Peyer's patch (tissue), 4 donors: ENCODE measurements around the gene MCAT. TPM values are rescaled to one million over a fixed set of nuclear protein-coding genes. Genes with fewer than 3 reads are reported as not detected.

Experiments
- DNase-seq, 3 donors: peaks; one replicate each; pipeline ENCODE4 v3.0.0-alpha.2; 2017 to 2019
- H3K27ac ChIP-seq, 4 donors: fragments of 200-600 bp; sonication (generic); one replicate each; pipeline ENCODE4 v1.5.1; 2016 to 2019
- H3K27me3 ChIP-seq, 2 donors: fragments of 200-600 bp; sonication (generic); one replicate each; pipeline ENCODE4 v1.5.1; 2019
- H3K36me3 ChIP-seq, 3 donors: fragments of 200-600 bp; sonication (generic); one replicate each; pipeline ENCODE4 v1.5.1; 2016 to 2019
- H3K4me1 ChIP-seq, 4 donors: fragments of 200-600 bp; sonication (generic); one replicate each; pipeline ENCODE4 v1.5.1; 2016 to 2019
- H3K4me3 ChIP-seq, 4 donors: fragments of 200-600 bp; sonication (generic); 1 replicate in 3 of 4; 2 replicates in 1 of 4; pipeline ENCODE4 v1.5.1; 2016 to 2019; ENCODE audit warnings: mild to moderate bottlenecking in 1 of 4
- H3K9me3 ChIP-seq, 4 donors: fragments of 200-600 bp; sonication (generic); one replicate each; pipeline ENCODE4 v1.5.1; 2016 to 2019; ENCODE audit warnings: mild to moderate bottlenecking in 1 of 4
- POLR2A ChIP-seq, 2 donors: fragments of 450-650 bp; IDR thresholded peaks; one replicate each; pipeline ENCODE4 v1.5.1; 2017; ENCODE audit warnings: antibody characterized with exemption in 2 of 2, mild to moderate bottlenecking in 2 of 2, moderate library complexity in 2 of 2
- total RNA-seq, 4 donors: library from RNA; depleted of rRNA; stranded (reverse); fragments of >200 nt; gene quantifications; one replicate each; pipeline ENCODE4 v1.1.0, GENCODE V29; 2016
- TF ChIP-seq, protein P1 (sequence below), 6 experiments: fragments of 450-650 bp in 4 of 6; fragments of 200-600 bp in 2 of 6; sonication (generic) in 1 of 6; IDR thresholded peaks; one replicate each; pipeline ENCODE4 v1.5.1; 2017 to 2019; ENCODE audit warnings: antibody characterized with exemption in 6 of 6, mild to moderate bottlenecking in 3 of 6, moderate library complexity in 1 of 6

MCAT gene
- total RNA-seq, 4 donors from 2014 or later, result 9.1 to 28.5 (median 15.1) TPM

DNA sequence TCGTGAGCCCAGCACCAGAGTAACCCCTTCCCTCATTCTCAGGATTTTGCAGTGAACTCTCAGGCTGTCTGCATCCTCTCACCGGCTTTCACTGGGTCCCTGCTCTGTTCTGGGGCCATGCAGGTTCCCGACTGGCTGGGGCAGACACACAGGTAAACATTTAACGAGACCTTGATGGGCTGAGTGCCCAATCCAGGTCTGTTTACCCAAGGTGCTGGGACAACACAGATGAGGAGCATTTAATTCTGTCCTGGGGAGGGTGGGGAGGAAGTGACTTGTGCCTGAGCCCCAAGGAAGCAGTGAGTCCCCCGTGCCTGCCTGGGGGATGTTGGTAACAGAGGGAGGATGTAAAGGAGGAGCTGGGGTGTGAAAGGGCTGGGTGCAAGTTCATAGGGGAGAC, 28.2 kb downstream of the MCAT start:
- Histone ChIP-seq H3K4me3 (no peak overlapping the region), H3K27me3 (no peaks in the 10 kb centered on the region), H3K27ac (peak overlapping the region in 1 of 4 donors; percentile 56)

DNA sequence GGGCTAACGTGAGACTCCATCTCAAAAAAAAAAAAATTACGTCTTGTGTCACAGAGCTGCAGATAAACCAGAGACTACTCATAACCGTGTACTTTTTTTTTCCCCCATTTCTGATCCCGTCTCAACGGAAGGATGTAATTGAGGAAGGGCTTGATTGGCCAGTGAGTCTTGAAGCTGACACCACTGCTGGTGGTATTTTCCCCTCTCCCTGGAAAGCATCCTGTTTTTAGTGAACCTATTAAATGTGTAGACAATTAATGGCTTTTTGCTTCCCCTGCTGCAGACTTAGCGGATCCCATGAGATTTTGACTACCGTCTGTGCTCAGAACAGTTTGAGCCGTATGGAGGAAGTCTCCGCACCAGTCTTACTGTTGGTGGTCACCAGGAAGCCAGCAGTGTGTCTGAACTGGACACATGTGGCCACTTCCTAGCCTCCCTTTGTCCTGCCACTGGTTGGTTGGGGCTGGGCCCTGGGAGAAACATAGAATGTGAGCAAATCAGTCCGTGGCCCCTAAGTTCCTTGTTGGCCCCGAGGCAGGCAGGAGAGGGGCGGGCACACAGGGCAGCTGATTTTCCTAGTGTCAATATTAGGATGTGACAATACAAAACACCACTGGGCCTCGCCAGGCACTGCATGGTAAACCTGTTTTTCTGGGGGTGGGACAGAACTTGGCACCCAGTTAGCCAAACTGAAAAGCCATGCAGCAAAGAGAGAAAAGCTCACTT, 29.5 kb downstream of the MCAT start:
- TF ChIP-seq, protein P1, sequence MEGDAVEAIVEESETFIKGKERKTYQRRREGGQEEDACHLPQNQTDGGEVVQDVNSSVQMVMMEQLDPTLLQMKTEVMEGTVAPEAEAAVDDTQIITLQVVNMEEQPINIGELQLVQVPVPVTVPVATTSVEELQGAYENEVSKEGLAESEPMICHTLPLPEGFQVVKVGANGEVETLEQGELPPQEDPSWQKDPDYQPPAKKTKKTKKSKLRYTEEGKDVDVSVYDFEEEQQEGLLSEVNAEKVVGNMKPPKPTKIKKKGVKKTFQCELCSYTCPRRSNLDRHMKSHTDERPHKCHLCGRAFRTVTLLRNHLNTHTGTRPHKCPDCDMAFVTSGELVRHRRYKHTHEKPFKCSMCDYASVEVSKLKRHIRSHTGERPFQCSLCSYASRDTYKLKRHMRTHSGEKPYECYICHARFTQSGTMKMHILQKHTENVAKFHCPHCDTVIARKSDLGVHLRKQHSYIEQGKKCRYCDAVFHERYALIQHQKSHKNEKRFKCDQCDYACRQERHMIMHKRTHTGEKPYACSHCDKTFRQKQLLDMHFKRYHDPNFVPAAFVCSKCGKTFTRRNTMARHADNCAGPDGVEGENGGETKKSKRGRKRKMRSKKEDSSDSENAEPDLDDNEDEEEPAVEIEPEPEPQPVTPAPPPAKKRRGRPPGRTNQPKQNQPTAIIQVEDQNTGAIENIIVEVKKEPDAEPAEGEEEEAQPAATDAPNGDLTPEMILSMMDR (IDR thresholded peaks at IDR 0.05), result no peak
- no peak for TF ChIP-seq POLR2A (IDR thresholded peaks at IDR 0.05)
- DNase-seq, result no peak
- no peaks in the 10 kb centered on the region for H3K36me3 ChIP-seq
- H3K4me3 ChIP-seq, result no peak overlapping the region
- no peaks in the 10 kb centered on the region for H3K27me3 ChIP-seq
- no peak overlapping the region for H3K27ac ChIP-seq
- no peaks in the 10 kb centered on the region for H3K9me3 ChIP-seq
- peaks cover 0 to 29% (median 14%) of the 10 kb centered on the region in 4 donors for H3K4me1 ChIP-seq

More for the DNA sequence above, 28.2 kb downstream of the MCAT start:
- DNase-seq, result peak in 1 of 3 donors; percentile 61
- TF ChIP-seq, protein P1 (IDR thresholded peaks at IDR 0.05), result no peak
- TF ChIP-seq POLR2A (IDR thresholded peaks at IDR 0.05), result no peak
- Histone ChIP-seq H3K36me3 (no peaks in the 10 kb centered on the region), H3K9me3 (no peaks in the 10 kb centered on the region), H3K4me1 (peaks cover 0 to 33% (median 20%) of the 10 kb centered on the region in 4 donors)

DNA sequence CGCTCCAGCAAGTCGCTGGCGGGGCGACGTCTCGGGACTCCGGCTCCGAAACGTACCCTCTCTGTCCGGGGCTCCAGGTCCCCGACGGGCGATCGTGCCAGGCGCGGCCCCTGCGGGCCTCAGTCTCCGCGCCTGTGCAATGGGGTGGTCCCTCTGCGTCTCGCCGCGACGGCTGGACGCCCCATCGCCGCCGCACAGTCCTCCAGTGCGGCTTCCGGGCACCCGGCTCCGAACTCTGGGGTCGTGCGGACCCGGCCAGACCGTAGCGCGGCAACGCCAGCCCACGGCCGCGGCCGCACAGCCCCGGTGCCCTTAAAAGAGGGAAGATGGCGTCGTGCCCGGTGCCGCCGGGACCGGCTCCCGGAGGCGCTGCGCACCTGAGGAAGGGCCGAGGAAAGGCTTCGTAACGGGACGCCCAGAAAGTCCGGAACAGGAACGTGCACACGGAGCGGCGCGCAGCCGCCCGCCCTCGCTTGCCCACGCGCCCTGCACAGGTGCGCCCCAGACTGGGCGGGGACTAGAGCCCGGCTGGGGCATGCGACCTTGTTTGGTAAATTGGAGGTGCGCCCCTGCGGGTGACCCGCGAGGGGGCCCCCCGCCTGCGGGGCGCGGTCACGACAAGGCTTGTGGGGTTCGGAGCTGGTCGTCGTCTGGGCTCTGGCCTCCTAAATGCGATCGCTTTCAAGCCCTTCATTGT, 32.1 kb downstream of the MCAT start:
- DNase-seq, result peak; percentile 44 to 78 (median 72)
- Histone ChIP-seq H3K9me3 (no peaks in the 10 kb centered on the region), H3K27ac (peak overlapping the region in 3 of 4 donors; percentile 6 to 57 (median 10)), H3K27me3 (no peaks in the 10 kb centered on the region), H3K4me3 (peak overlapping the region; percentile 39 to 85 (median 68)), H3K4me1 (peaks cover 0 to 20% (median 8%) of the 10 kb centered on the region in 4 donors), H3K36me3 (no peaks in the 10 kb centered on the region)
- no peak for TF ChIP-seq POLR2A (IDR thresholded peaks at IDR 0.05)
- TF ChIP-seq, protein P1 (IDR thresholded peaks at IDR 0.05), result no peak

DNA sequence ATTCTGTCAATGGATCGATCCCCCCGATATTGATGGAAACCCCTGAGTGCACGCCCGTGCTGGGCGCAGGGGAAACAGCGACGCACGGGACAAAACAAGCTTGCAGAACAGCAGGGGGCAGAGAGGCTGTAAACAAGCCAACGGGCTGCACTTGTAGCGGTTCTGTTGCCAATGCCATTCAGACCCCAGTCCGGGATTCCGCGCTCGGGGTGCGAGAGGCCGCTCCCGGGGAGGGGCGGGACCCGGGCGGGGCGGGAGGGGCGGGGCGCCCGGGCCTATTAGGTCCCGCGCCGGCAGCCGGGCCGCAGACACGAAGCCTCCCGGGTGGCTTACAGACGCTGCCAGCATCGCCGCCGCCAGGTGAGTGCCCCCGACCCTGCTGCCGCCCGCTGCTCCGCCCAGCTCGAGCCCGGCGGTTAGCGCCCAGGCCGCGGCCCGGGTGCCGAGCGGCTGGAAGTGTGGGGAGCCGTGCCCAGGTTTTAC, 32.7 kb downstream of the MCAT start, which contains the start of gene BIK:
Gene BIK, plus strand, starts transcription at position 307 of the 483 bp plus-strand sequence. CDS start 13,273 bp downstream, outside the sequence.
- no peaks in the 10 kb centered on the region for H3K36me3 ChIP-seq
- TF ChIP-seq POLR2A (IDR thresholded peaks at IDR 0.05), result peak in 1 of 2 donors; percentile 68
- TF ChIP-seq, protein P1 (IDR thresholded peaks at IDR 0.05), result peak in 3 of 6 experiments; percentile 13 to 29 (median 24)
- peaks cover 0 to 20% (median 8%) of the 10 kb centered on the region in 4 donors for H3K4me1 ChIP-seq
- peak within 1 kb of the TSS in 3 of 4 donors; percentile 6 to 57 (median 10) for H3K27ac ChIP-seq
- H3K27me3 ChIP-seq, result no peaks in the 10 kb centered on the region
- DNase-seq, result peak; percentile 51 to 78 (median 77)
- H3K4me3 ChIP-seq, result peak within 1 kb of the TSS; percentile 39 to 85 (median 68)
- no peaks in the 10 kb centered on the region for H3K9me3 ChIP-seq

DNA sequence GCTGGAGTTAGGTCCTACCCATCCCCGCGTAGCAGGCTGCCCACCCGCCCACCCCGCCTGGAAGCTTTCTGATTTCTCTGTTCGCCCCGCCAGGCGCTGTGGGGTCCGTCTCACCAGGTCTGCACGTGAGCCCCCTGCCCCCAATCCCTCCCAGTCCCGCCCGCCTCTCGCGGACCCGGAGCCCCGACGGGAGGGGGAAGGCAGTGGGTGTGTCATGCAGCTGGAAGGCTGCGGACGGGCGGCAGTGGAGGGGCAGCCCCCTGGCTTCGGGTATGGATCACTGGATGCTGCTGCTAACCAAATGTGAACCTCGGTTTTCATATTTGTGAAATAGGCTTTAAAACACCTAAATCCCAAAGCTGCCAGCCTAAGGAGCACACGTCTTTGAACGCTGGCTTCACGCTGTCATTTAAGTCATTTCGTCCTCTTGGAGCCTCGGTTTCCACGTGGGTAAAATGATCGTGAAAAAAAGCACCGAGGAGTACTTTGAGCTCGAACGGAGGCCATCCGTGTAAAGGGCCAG, 33.2 kb downstream of the MCAT start:
- Histone ChIP-seq H3K9me3 (no peaks in the 10 kb centered on the region), H3K27me3 (no peaks in the 10 kb centered on the region), H3K4me1 (peaks cover 0 to 20% (median 6%) of the 10 kb centered on the region in 4 donors), H3K27ac (peak overlapping the region in 1 of 4 donors; percentile 57), H3K4me3 (peak overlapping the region; percentile 39 to 85 (median 68)), H3K36me3 (no peaks in the 10 kb centered on the region)
- TF ChIP-seq POLR2A (IDR thresholded peaks at IDR 0.05), result no peak
- DNase-seq, result no peak
